Measurements from ENCODE around the gene S1PR3.

DNA sequence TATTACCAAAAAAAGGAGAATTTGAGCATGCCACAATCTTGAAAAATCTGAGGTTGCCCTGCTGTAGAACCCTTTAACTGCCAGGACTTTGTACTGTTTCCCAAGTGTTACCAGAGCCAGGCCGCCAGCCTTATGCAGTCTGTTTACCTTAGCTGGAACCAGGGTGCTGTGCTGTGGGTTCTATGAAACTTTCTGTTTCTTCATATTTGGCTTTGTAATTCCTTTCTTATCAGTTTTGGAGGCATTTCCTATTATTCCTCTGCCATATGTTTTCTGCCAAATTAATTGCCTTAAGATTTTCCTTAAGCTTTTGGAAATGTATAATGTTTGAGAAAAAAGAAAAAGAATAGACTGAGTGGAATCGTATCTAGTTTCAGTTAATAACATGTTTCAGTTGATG lies 2.1 kb downstream of the S1PR3 start:
- TF ChIP-seq, protein P1, sequence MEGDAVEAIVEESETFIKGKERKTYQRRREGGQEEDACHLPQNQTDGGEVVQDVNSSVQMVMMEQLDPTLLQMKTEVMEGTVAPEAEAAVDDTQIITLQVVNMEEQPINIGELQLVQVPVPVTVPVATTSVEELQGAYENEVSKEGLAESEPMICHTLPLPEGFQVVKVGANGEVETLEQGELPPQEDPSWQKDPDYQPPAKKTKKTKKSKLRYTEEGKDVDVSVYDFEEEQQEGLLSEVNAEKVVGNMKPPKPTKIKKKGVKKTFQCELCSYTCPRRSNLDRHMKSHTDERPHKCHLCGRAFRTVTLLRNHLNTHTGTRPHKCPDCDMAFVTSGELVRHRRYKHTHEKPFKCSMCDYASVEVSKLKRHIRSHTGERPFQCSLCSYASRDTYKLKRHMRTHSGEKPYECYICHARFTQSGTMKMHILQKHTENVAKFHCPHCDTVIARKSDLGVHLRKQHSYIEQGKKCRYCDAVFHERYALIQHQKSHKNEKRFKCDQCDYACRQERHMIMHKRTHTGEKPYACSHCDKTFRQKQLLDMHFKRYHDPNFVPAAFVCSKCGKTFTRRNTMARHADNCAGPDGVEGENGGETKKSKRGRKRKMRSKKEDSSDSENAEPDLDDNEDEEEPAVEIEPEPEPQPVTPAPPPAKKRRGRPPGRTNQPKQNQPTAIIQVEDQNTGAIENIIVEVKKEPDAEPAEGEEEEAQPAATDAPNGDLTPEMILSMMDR (IDR thresholded peaks at IDR 0.05): no peak
- TF ChIP-seq ZFX (IDR thresholded peaks at IDR 0.05; ENCODE audit: borderline replicate concordance): no peak

Measured in 22Rv1 (cell line).